Measurements from ENCODE around the gene BRINP2.

BRINP2 gene

GRCh38 chr1:177130451-177130945 lies 40.3 kb upstream of the BRINP2 start:
- DNase-seq (ENCODE audit: low spot score): no peak
- no peak for TF ChIP-seq CTCF (IDR thresholded peaks at IDR 0.05)
- Histone ChIP-seq H3K27ac (no peak overlapping the region), H3K4me3 (no peak overlapping the region)

GRCh38 chr1:177131723-177132122 lies 39.0 kb upstream of the BRINP2 start:
- no peak for DNase-seq (ENCODE audit: low spot score)
- Histone ChIP-seq H3K4me3 (no peak overlapping the region), H3K27ac (no peak overlapping the region)
- no peak for TF ChIP-seq CTCF (IDR thresholded peaks at IDR 0.05)

DNA sequence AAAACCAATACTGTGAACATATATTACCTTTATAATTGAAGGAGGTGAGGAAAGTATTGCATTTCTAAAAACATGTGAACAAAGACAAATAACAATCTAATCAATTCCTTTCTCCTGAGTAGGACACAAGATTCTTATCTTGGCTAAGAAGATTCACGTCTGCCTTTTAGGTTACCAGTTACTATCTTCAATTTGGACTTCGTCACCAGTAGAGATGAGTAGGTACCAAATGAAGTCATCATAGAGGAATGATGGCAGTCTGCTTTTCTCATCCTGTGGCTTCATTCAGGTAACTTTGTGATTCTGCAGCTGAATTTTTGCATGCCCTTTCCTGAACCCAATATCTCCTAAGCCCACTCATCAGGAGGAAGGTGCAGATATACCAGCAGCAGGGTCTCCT lies 38.6 kb upstream of the BRINP2 start:
- no peak overlapping the region for H3K4me3 ChIP-seq
- DNase-seq (ENCODE audit: low spot score): no peak
- H3K27ac ChIP-seq: no peak overlapping the region
- TF ChIP-seq CTCF (IDR thresholded peaks at IDR 0.05): no peak

- H3K27ac ChIP-seq: no peak overlapping the region
- no peak overlapping the region for H3K4me3 ChIP-seq
- TF ChIP-seq CTCF (IDR thresholded peaks at IDR 0.05): no peak
- DNase-seq (ENCODE audit: low spot score): no peak
These were observed 36.7 kb upstream of the BRINP2 start for GRCh38 chr1:177133977-177134538.

DNA sequence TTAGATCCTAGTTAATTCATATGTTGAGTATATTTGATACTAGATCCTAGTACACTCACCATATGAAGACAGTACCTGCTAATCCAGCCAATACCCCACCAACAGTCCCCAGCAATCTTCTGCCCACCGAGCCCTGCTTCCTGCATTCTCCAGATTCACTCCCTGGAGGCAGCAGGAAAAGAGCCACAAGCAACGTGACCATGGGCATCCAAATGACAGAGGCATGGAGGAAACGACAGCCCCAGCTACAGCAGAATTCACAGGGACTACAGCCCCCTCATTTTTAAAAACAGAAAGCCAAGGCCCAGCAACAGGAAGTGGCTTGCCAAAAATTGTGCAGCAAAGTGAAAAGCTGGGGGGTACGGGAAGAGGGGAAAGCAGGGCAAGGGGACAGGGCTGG lies 35.5 kb upstream of the BRINP2 start:
- Histone ChIP-seq H3K4me3 (no peak overlapping the region), H3K27ac (no peak overlapping the region)
- TF ChIP-seq CTCF (IDR thresholded peaks at IDR 0.05): no peak
- no peak for DNase-seq (ENCODE audit: low spot score)

DNA sequence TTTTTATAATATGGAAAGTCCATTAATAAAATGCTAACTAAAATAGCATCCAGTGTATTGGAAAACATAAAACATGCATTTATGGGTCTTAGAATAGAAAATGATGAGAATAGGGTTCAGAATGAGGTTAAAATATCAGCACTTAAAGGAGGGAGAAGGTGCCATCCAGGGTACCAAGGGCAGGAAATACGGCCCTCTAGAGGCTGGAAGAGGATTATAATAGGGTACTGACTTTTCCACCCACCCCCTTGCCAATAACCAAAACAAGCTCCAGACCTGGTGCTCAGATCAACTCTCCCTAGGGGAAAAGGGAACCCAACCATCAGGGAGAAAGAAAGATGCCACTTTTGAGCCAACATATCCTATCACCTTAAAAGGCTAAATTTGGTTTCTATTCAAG lies 32.9 kb upstream of the BRINP2 start:
- TF ChIP-seq CTCF (IDR thresholded peaks at IDR 0.05): no peak
- no peak overlapping the region for H3K27ac ChIP-seq
- H3K4me3 ChIP-seq: no peak overlapping the region
- DNase-seq (ENCODE audit: low spot score): no peak

DNA sequence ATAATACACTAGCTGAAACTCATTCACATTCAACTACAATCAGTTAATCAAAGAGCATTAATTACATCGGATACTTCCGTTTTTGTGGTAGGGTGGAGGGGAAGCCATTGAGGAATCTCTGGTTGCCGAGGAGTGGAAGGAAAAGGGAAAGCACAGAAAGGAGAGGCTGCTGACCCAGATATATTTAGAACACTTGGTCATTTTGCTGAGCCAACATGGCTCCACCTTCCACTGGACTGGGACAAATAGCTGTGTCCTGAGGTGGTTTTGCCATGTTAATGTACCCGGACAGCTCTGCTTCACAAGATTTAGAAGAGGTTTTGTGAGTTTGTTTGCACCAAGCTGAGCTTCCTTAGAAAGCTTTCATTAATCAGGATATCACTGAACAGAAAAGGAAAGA lies 32.4 kb upstream of the BRINP2 start:
- no peak for DNase-seq (ENCODE audit: low spot score)
- TF ChIP-seq CTCF (IDR thresholded peaks at IDR 0.05): no peak
- H3K4me3 ChIP-seq: no peak overlapping the region
- no peak overlapping the region for H3K27ac ChIP-seq
